Naive thymus-derived CD8-positive, alpha-beta T cell (primary cell): ENCODE measurements around the gene RAB3GAP1. TPM values are rescaled to one million over a fixed set of nuclear protein-coding genes. Genes with fewer than 3 reads are reported as not detected.
"Not testable (repeated sequence)": the region's sequence is repeated elsewhere in the genome, so short reads cannot be mapped to it uniquely, and the experiment has no call there.

ENCODE experiments used
- ATAC-seq, 2 donors: fragments of 150-1000 bp; cut with Tn5 transposase in 1 of 2; sonication (Bioruptor Pico), chemical (Tn5 transposase) in 1 of 2; 1 replicate in 1 of 2; 2 replicates in 1 of 2; pipeline ENCODE4 v1.10.0; 2021; ENCODE audit warnings: mild to moderate bottlenecking in 2 of 2, moderate library complexity in 2 of 2
- POLR2A ChIA-PET: fragments of 350-600 bp; sonication (Branson Sonifier 250); formaldehyde crosslinking; loops from one replicate; lab custom pipeline; 2021; ENCODE audit warnings: antibody characterized with exemption; lab: Charles Lee
- DNase-seq, 10 donors: peaks; one replicate each; pipeline versions ENCODE4 v3.0.0 to v3.0.0-alpha.2; 2020 to 2022
- H3K27ac Mint-ChIP-seq, 10 donors: one replicate each; pipeline ENCODE4 v1.8.0; 2020 to 2022; ENCODE audit warnings: mild to moderate bottlenecking in 10 of 10, mixed read lengths in 10 of 10, moderate library complexity in 4 of 10, inconsistent platforms in 1 of 10
- H3K27me3 Mint-ChIP-seq, 5 donors: one replicate each; pipeline ENCODE4 v1.8.0; 2021 to 2022; ENCODE audit warnings: mixed read lengths in 5 of 5
- H3K36me3 Mint-ChIP-seq, 3 donors: one replicate each; pipeline ENCODE4 v1.8.0; 2020 to 2022; ENCODE audit warnings: mixed read lengths in 3 of 3, mild to moderate bottlenecking in 2 of 3, inconsistent platforms in 1 of 3
- H3K4me1 Mint-ChIP-seq, 4 donors: one replicate each; pipeline ENCODE4 v1.8.0; 2021 to 2022; ENCODE audit warnings: mixed read lengths in 4 of 4
- H3K4me3 Mint-ChIP-seq, 10 donors: one replicate each; pipeline ENCODE4 v1.8.0; 2020 to 2022; ENCODE audit warnings: mild to moderate bottlenecking in 10 of 10, mixed read lengths in 10 of 10, moderate library complexity in 6 of 10, inconsistent platforms in 1 of 10
- H3K9me3 Mint-ChIP-seq, 9 donors: one replicate each; pipeline ENCODE4 v1.8.0; 2020 to 2022; ENCODE audit warnings: mixed read lengths in 9 of 9, mild to moderate bottlenecking in 3 of 9, inconsistent platforms in 1 of 9, moderate library complexity in 1 of 9
- polyA plus RNA-seq, 3 donors: library from polyadenylated mRNA; unstranded; fragments of 300-500 nt; fragmentation: Illumina TruSeq; gene quantifications; one replicate each; pipeline ENCODE4 v1.2.3, GENCODE V29; 2021
- total RNA-seq, 8 experiments: library from RNA in 2 of 8; stranded (reverse) in 2 of 8; gene quantifications; one replicate each; pipeline ENCODE4 v1.2.3 and lab custom pipeline; 2021 to 2026

RAB3GAP1 gene
- total and polyA plus RNA-seq, 5 experiments from 2014 or later, result 14.6 to 59.5 (median 23.2) TPM

- peaks cover 1 to 11% (median 6%) of the 10 kb centered on the region in 4 donors for H3K4me1 Mint-ChIP-seq
- H3K27ac Mint-ChIP-seq, result peak overlapping the region in 2 of 10 donors; percentile 2 to 48
- DNase-seq (no peak), ATAC-seq (no peak)
- peaks cover 0 to 5% (median 3%) of the 10 kb centered on the region in 9 donors for H3K9me3 Mint-ChIP-seq
- peaks cover 23 to 76% (median 48%) of the 10 kb centered on the region in 3 donors for H3K36me3 Mint-ChIP-seq
- no peaks in the 10 kb centered on the region for H3K27me3 Mint-ChIP-seq
- POLR2A ChIA-PET, result no interaction called here
- no peak overlapping the region for H3K4me3 Mint-ChIP-seq
These were observed 41.7 kb downstream of the RAB3GAP1 start for GRCh38 chr2:135093670-135094330.

- DNase-seq (no peak), ATAC-seq (no peak)
- H3K9me3 Mint-ChIP-seq, result peaks cover 0 to 2% (median 0%) of the 10 kb centered on the region in 9 donors
- POLR2A ChIA-PET, result no interaction called here
- peaks cover 16 to 76% (median 41%) of the 10 kb centered on the region in 3 donors for H3K36me3 Mint-ChIP-seq
- no peak overlapping the region for H3K4me3 Mint-ChIP-seq
- H3K27ac Mint-ChIP-seq, result peak overlapping the region in 1 of 10 donors; percentile 10
- peaks cover 3 to 17% (median 10%) of the 10 kb centered on the region in 4 donors for H3K4me1 Mint-ChIP-seq
- H3K27me3 Mint-ChIP-seq, result no peaks in the 10 kb centered on the region
These were observed 42.4 kb downstream of the RAB3GAP1 start for GRCh38 chr2:135094508-135094907.

- Mint-ChIP-seq H3K4me1 (peaks cover 7 to 19% (median 13%) of the 10 kb centered on the region in 4 donors), H3K27me3 (no peaks in the 10 kb centered on the region), H3K4me3 (no peak overlapping the region), H3K9me3 (no peaks in the 10 kb centered on the region), H3K27ac (no peak overlapping the region), H3K36me3 (peaks cover 15 to 77% (median 36%) of the 10 kb centered on the region in 3 donors)
- ATAC-seq (no peak), DNase-seq (no peak)
- POLR2A ChIA-PET, result no interaction called here
These were observed 43.5 kb downstream of the RAB3GAP1 start for GRCh38 chr2:135095591-135095990.

- Mint-ChIP-seq H3K9me3 (no peaks in the 10 kb centered on the region), H3K4me3 (no peak overlapping the region), H3K27ac (peak overlapping the region in 1 of 10 donors; percentile 33), H3K4me1 (peaks cover 7 to 17% (median 13%) of the 10 kb centered on the region in 4 donors), H3K36me3 (peaks cover 15 to 75% (median 38%) of the 10 kb centered on the region in 3 donors), H3K27me3 (no peaks in the 10 kb centered on the region)
- no peak for DNase-seq
- POLR2A ChIA-PET, result no interaction called here
- ATAC-seq, result no peak
These were observed 44.8 kb downstream of the RAB3GAP1 start for GRCh38 chr2:135096665-135097446.

- Mint-ChIP-seq H3K9me3 (no peaks in the 10 kb centered on the region), H3K4me1 (peaks cover 7 to 16% (median 11%) of the 10 kb centered on the region in 4 donors), H3K27me3 (no peaks in the 10 kb centered on the region), H3K36me3 (peaks cover 15 to 71% (median 38%) of the 10 kb centered on the region in 3 donors), H3K4me3 (peak overlapping the region in 1 of 10 donors; percentile 52), H3K27ac (peak overlapping the region in 4 of 10 donors; percentile 29 to 66 (median 55))
- ATAC-seq (no peak), DNase-seq (no peak)
- POLR2A ChIA-PET, result no interaction called here
These were observed 45.6 kb downstream of the RAB3GAP1 start for GRCh38 chr2:135097532-135098231.

GRCh38 chr2:135099802-135100483, 47.9 kb downstream of the RAB3GAP1 start:
- peaks cover 15 to 65% (median 42%) of the 10 kb centered on the region in 3 donors for H3K36me3 Mint-ChIP-seq
- H3K27ac Mint-ChIP-seq, result peak overlapping the region in 7 of 10 donors; percentile 0 to 72 (median 56)
- H3K27me3 Mint-ChIP-seq, result no peaks in the 10 kb centered on the region
- POLR2A ChIA-PET, result no interaction called here
- H3K9me3 Mint-ChIP-seq, result peaks cover 0 to 14% (median 0%) of the 10 kb centered on the region in 9 donors
- H3K4me1 Mint-ChIP-seq, result peaks cover 5 to 22% (median 11%) of the 10 kb centered on the region in 4 donors
- peak overlapping the region in 4 of 10 donors; percentile 1 to 36 (median 14) for H3K4me3 Mint-ChIP-seq
- DNase-seq (no peak), ATAC-seq (no peak)

GRCh38 chr2:135103843-135104242, 51.8 kb downstream of the RAB3GAP1 start:
- POLR2A ChIA-PET, result no interaction called here
- no peak for ATAC-seq

GRCh38 chr2:135105513-135106316, 53.6 kb downstream of the RAB3GAP1 start:
- H3K9me3 Mint-ChIP-seq, result peaks cover 0 to 19% (median 5%) of the 10 kb centered on the region in 9 donors
- peak overlapping the region in 1 of 10 donors; percentile 59 for H3K27ac Mint-ChIP-seq
- peaks cover 12 to 57% (median 51%) of the 10 kb centered on the region in 3 donors for H3K36me3 Mint-ChIP-seq
- H3K4me1 Mint-ChIP-seq, result peaks cover 3 to 12% (median 8%) of the 10 kb centered on the region in 4 donors
- H3K4me3 Mint-ChIP-seq, POLR2A ChIA-PET, DNase-seq, H3K27me3 Mint-ChIP-seq, ATAC-seq: not testable (repeated sequence)

More at GRCh38 chr2:135103843-135104242, 51.8 kb downstream of the RAB3GAP1 start:
- Mint-ChIP-seq H3K36me3 (peaks cover 12 to 61% (median 49%) of the 10 kb centered on the region in 3 donors), H3K4me3 (peak overlapping the region in 1 of 10 donors; percentile 1), H3K4me1 (peaks cover 2 to 19% (median 14%) of the 10 kb centered on the region in 4 donors), H3K9me3 (peaks cover 0 to 19% (median 5%) of the 10 kb centered on the region in 9 donors), H3K27me3 (no peaks in the 10 kb centered on the region), H3K27ac (peak overlapping the region in 5 of 10 donors; percentile 6 to 47 (median 38))
- no peak for DNase-seq

- H3K4me3 Mint-ChIP-seq, result no peak overlapping the region
- POLR2A ChIA-PET, result no interaction called here
These were observed 61.2 kb downstream of the RAB3GAP1 start for GRCh38 chr2:135113322-135113721.

GRCh38 chr2:135119582-135119981, 67.5 kb downstream of the RAB3GAP1 start:
- no peak for DNase-seq
- Mint-ChIP-seq H3K27me3 (no peaks in the 10 kb centered on the region), H3K36me3 (peaks cover 0 to 64% (median 16%) of the 10 kb centered on the region in 3 donors), H3K4me3 (no peak overlapping the region), H3K9me3 (peaks cover 0 to 3% (median 0%) of the 10 kb centered on the region in 9 donors), H3K4me1 (peaks cover 0 to 14% (median 9%) of the 10 kb centered on the region in 4 donors), H3K27ac (peak overlapping the region in 3 of 10 donors; percentile 13 to 65 (median 40))
- POLR2A ChIA-PET, result no interaction called here
- no peak for ATAC-seq

More at GRCh38 chr2:135113322-135113721, 61.2 kb downstream of the RAB3GAP1 start:
- Mint-ChIP-seq H3K27ac (no peak overlapping the region), H3K27me3 (no peaks in the 10 kb centered on the region), H3K9me3 (peaks cover 0 to 5% (median 0%) of the 10 kb centered on the region in 9 donors), H3K36me3 (peaks cover 0 to 62% (median 19%) of the 10 kb centered on the region in 3 donors), H3K4me1 (peaks cover 10 to 17% (median 16%) of the 10 kb centered on the region in 4 donors)
- DNase-seq (no peak), ATAC-seq (no peak)

GRCh38 chr2:135121016-135121657, 69.0 kb downstream of the RAB3GAP1 start:
- no peak for DNase-seq
- Mint-ChIP-seq H3K27me3 (no peaks in the 10 kb centered on the region), H3K36me3 (peaks cover 0 to 68% (median 25%) of the 10 kb centered on the region in 3 donors), H3K9me3 (peaks cover 0 to 3% (median 0%) of the 10 kb centered on the region in 9 donors), H3K4me3 (no peak overlapping the region), H3K27ac (no peak overlapping the region), H3K4me1 (peaks cover 0 to 10% (median 7%) of the 10 kb centered on the region in 4 donors)
- no peak for ATAC-seq
- POLR2A ChIA-PET, result no interaction called here
